G401 (cell line): Measurements from ENCODE around the gene ITPRID2. TPM values are rescaled to one million over a fixed set of nuclear protein-coding genes. Genes with fewer than 3 reads are reported as not detected.

Experiments used
- total RNA-seq: library from RNA; depleted of rRNA; stranded (reverse); fragments of >200 nt; shearing (Covaris generic); gene quantifications from 2 replicates; pipeline ENCODE4 v1.2.3, GENCODE V29; 2014; rRNA removed

ITPRID2 gene
- total RNA-seq, 1 experiment from 2014 or later: 1.0 TPM

Other genes with a start within 250 kb of the ITPRID2 start
- gene CERKL, start 234.6 kb upstream of the ITPRID2 start, total RNA-seq: not detected in 2 replicates
- gene NEUROD1, start 211.2 kb upstream of the ITPRID2 start, total RNA-seq: not detected in 2 replicates
- not detected in 2 replicates for gene PPP1R1C, start 94.1 kb downstream of the ITPRID2 start, total RNA-seq